Measurements from ENCODE around the gene SPINK13.

DNA sequence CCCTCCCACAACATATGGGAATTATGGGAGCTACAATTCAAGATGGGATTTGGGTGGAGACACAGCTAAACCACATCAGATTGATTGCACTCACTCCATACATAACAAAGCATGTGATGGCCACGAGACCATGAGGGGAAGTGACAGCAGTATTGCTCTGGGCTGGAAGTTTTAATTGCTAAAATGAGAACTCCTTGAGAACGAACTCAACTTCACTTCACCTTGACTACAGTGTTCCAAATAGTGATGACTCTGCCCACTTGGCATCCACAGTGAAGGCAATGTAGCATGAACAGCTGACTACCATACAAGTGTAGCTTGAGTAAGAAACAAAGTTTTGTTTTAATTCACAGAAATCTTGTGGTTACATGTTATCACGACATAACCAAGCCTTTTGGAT lies 42.9 kb downstream of the SPINK13 start:
- TF ChIP-seq EZH2 (IDR thresholded peaks at IDR 0.05; ENCODE audit: insufficient read depth, poor library complexity, severe bottlenecking) = no peak
- no peak for TF ChIP-seq EZH2phosphoT487 (IDR thresholded peaks at IDR 0.05; ENCODE audit: insufficient read depth, low read depth)

Data from GM23248 (cell line).